HG03175 (cell line): ENCODE results near the gene RB1.
A peak's percentile ranks its signal among the peaks of the same experiment; 100 is the strongest.
"Not testable (repeated sequence)": the region's sequence is repeated elsewhere in the genome, so short reads cannot be mapped to it uniquely, and the experiment has no call there.

Experiments
- ATAC-seq: cut with Tn5 transposase; IDR thresholded peaks from one replicate; pipeline ENCODE4 v1.9.1; 2021; ENCODE audit warnings: mild to moderate bottlenecking, moderate library complexity; ENCODE audit not compliant: unreplicated experiment

Gene RB1

GRCh38 chr13:48403913-48404312, 100.4 kb downstream of the RB1 start:
- ATAC-seq = no peak

DNA sequence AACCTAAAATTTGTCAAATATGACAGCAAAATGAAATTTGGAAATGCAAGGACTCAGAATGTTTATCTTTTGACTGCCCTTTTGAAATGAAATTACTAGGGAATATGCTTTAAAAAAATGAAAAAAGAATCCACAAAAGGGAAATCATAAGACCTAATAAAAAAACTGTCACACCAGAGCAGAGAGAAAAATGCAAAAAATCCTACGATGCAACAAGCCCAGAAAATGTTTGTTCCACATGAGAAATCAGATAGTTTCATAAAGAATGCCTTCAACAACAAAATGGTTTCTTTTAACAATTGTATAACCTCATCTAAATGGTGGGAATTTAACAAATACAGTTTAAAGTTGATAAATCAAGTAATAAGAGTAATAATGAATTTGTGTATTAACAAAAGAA, 101.4 kb downstream of the RB1 start:
- ATAC-seq = no peak

GRCh38 chr13:48405875-48406274, 102.3 kb downstream of the RB1 start:
- ATAC-seq = no peak

DNA sequence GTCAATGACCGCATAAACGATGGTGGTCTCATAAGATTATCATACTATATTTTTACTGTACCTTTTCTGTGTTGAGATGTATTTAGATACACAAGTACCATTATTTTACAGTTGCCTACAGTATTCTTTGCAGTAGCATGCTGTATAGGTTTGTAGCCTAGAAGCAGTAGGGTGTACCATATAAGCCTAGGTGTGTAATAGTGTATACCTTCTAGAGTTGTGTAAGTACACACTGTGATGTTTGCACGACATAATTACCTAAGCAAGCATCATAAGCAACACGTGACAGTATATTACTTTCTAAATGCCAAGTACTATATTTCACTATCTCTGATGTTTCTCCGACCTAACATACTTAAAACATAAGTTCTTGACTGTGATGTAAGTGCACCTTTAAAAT, 106.6 kb downstream of the RB1 start:
- no peak for ATAC-seq

GRCh38 chr13:48411147-48411794, 107.7 kb downstream of the RB1 start:
- ATAC-seq = no peak

DNA sequence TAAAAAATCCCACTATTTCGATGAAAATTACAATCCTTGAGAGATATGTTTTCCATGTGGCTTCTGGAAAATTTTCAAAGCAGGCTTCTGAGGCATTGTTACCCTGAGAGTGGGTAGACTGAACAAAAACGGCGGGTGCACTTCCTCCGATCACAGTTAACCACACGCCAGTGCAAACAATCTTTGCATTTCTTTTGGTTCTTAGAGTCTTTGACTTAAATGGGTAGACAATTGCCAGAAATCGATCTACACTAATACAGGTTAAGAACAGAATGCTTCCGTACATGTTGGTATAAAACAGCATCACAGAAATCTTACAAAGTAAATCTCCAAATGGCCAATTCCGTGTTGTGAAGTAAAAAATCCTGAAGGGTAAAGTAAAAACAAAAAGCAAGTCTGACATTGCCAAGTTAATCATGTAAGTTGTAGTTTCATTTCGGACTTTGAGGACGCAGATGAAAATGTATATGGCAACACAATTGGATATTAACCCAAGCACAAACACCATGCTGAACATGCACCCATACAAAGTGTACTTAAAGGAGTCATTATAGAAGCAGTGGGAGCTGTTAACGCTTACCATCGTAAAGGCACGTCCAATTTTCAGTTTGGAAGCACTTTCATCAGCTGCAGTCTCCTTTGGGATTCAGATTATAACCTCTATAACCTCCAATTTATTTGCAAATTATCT, 108.4 kb downstream of the RB1 start:
- ATAC-seq = no peak

- no peak for ATAC-seq
Measured at GRCh38 chr13:48412881-48413351, 109.4 kb downstream of the RB1 start, which contains the start of gene LPAR6. LPAR6 (minus strand) TSS chr13:48413113; CDS start chr13:48412423, 690 bp downstream.

GRCh38 chr13:48414501-48414900, 111.0 kb downstream of the RB1 start:
- ATAC-seq = no peak

DNA sequence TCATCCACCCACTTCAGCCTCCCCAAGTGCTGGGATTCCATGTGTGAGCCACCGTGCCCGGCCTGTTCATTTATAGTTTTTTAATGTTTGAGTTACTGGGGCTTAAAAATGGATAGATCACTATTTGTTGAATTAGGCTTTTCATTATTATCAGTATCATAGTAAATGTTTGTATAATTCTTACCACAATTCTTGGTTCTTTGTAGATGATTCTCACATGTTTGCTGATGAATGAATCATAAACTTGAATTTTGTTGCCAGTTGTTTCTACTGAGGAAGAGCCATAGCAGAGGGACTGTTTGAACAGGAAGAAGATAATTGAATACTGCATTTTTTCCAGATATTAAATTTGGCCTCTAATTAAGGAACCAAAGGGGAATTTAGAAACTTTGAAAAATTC, 112.0 kb downstream of the RB1 start:
- no peak for ATAC-seq

GRCh38 chr13:48422003-48422402, 118.5 kb downstream of the RB1 start:
- ATAC-seq = not testable (repeated sequence)

DNA sequence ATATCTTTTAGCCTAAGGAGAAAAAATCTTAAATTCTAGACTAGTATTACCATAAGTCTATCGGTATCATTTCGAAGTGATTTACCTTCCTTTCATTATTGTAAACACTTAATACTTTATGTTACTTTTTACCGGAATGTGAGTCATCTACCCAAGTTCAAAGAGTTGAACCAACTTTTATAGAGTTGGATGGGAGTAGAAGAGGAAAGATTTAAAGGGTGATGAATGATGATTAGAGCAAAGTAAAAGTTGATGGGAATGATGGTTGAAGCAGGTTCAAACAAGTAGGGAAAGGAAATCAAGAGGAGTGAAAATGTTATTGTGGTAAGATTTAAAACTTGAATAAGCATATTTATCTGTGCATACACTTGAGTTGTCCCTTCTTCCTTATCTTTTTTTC, 120.7 kb downstream of the RB1 start:
- ATAC-seq = no peak

DNA sequence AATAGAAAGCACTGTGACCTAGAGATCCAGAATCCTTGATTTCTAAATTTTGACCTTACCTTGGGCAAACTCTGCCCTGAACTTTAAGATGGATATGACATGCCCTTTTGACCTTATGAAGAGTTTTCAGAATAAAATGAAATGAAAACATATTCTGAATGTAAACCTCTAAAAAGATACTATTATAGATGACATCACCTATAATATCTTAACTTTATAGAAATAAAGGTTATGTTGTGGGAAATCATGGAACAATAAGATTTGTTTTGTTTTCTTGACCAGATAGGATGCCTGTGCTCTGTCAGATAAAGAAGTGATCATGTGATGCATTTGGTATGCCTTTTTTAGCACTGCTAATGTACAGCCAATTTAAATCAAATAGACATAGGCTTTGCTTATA, 122.5 kb downstream of the RB1 start:
- ATAC-seq = no peak

DNA sequence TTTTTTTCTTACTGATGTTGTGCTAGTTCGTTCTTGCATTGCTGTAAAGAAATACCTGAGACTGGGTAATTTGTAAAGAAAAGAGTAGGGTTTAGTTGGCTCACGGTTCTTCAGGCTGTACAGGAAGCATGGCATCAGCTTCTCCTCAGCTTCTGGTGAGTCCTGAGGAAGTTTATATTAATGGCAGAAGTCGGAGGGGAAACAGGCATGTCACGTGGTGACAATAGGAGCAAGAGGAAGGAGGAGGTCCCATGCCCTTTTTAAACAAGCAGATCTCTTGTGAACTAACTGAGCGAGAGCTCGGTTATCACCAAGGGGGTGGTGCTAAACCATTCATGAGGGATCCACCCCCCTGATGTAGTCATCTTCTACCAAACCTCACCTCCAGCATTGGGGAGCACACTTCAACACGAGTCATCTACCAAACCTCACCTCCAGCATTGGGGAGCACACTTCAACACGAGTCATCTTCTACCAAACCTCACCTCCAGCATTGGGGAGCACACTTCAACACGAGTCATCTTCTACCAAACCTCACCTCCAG, 123.3 kb downstream of the RB1 start:
- ATAC-seq = not testable (repeated sequence)

- ATAC-seq = no peak
Measured at GRCh38 chr13:48429036-48429435, 125.5 kb downstream of the RB1 start.

DNA sequence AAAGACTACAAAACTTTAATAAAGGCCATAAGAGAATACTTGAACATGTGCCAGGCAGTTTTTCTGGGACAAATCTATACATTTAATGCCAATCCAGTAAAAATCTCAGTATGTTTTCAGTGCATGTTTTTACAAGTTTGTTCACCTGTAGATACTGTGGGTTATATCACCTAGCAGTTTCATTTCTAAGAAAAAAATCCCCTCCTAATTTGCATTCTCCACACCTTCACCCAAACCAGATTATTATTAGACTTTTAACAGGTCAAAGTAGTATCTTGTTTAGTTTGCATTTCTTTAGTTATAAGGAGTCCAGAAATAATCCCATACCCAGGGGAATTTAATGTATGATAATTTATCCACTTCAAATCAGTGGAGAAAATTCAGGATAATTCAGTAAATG, 126.3 kb downstream of the RB1 start:
- ATAC-seq = peak; percentile 67

- ATAC-seq = no peak
Measured at GRCh38 chr13:48431431-48431830, 127.9 kb downstream of the RB1 start.

GRCh38 chr13:48431987-48432615, 128.6 kb downstream of the RB1 start:
- no peak for ATAC-seq

GRCh38 chr13:48434200-48434599, 130.6 kb downstream of the RB1 start:
- no peak for ATAC-seq

GRCh38 chr13:48436661-48437288, 133.2 kb downstream of the RB1 start:
- no peak for ATAC-seq

GRCh38 chr13:48437371-48437770, 133.8 kb downstream of the RB1 start:
- no peak for ATAC-seq
